NCI-H510A (cell line): ENCODE results near the gene KRT76.
"Not testable (repeated sequence)": the region's sequence is repeated elsewhere in the genome, so short reads cannot be mapped to it uniquely, and the experiment has no call there.

Experiments
- DNase-seq: peaks from one replicate; lab custom pipeline; 2025; lab: John Stamatoyannopoulos, UW

KRT76 gene

DNA sequence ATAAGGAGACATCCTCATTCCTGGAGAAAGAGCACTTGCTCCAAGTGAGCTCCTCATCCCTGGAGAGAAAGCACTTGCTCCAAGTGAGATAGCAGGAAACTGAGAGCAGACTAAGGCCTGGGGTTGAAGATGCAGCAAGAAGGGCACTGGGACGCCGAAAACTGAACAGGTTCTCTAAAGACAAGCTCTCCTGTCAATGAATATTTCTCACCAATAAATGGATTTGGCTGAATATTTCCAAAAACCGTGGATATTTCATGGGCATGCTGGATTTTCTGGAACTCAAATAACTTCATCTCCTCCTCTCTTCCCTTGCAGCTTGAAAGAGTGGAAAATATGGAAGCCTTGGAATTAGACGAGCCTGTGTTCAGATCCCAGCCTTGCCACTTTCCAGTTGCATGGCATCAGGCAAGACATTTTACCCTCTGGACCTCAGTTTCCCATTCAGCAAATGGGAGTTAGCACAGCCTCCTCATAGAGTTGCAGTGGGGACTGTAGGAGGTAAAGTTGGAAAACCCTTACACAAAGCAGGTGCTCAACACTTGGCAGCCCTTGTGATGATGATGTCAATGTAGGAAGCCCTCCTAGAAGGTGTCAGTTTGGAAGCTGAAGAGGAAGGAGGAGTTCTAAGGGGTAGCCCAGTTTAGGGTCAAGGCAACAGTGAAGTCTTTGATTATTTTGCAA lies 4.4 kb upstream of the KRT76 start:
- no peak for DNase-seq

DNA sequence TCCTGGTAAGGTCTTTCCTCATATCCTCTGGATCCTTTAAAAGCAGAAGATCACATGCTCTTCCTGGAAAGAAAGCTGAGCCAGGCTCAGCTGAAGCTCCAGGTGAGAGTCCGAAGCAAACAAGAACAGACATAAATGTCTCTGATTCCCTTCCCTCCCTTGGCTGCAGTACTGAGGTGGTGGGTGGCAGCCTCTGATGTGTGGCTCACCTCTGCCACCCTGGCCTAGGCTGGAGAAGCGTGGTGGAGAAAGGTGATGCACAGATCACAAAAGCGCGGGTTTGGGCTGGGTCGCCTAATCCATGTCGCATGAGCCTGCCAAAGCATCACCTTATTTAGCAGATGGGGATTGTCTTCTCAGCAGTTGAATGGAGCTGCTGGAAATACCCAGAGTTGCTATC lies 2.8 kb upstream of the KRT76 start:
- DNase-seq = no peak

DNA sequence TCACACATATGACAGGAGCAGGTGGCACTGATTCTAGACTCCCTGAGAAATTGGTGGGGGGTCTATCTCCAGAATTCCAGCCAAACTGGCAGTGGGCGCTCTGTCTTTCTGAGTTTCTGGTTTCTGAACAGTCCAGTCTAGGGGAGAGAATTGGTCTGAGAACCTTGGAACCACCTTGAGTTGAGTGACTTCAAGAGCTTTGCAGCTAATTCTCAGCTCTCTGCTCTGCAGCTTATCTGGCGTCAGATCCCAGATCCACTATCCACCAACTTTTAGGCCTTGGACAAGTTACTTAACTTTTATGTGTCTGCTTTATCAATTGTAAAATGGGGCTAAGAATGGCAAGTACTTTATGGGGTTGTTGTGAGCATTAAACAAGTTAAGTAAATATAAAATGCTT lies 1.7 kb upstream of the KRT76 start:
- DNase-seq = no peak

DNA sequence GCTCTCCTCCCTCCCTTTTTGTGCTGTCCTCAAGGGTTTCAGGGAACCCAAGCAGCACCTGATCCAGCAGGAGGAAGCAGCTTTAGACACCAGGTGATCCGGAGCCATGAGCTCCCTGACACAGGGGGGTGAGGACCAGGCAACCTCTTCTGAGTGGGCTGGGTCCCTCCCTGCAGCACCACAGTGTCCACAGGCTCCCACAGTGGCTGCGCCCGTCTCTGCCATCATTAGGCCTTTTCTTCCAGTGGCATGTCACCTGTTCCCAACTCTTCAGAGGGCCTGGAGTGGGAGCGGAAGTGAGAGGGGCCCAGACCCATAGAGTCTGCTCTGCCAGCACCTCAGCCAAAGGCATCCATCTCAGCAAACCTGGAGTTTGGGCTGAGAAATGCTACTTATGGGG lies 421 bp upstream of the KRT76 start:
- no peak for DNase-seq

DNA sequence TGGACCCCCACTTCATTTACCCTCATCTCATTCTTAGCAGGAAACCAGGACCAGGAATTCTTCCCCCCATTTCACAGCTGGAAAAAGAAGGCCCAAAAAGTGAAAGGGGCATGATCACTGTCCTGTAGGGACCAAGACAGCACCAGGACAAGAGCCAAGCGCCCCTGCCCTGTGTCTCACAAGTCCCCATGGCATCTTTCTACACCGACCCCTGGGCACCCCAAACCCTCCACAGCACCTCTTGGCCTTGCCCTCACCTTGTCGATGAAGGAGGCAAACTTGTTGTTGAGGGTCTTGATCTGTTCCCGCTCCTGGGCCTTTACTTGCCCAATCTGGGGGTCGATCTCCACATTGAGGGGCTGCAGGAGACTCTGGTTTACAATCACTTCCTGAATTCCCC lies 710 bp downstream of the KRT76 start:
- DNase-seq = no peak

DNA sequence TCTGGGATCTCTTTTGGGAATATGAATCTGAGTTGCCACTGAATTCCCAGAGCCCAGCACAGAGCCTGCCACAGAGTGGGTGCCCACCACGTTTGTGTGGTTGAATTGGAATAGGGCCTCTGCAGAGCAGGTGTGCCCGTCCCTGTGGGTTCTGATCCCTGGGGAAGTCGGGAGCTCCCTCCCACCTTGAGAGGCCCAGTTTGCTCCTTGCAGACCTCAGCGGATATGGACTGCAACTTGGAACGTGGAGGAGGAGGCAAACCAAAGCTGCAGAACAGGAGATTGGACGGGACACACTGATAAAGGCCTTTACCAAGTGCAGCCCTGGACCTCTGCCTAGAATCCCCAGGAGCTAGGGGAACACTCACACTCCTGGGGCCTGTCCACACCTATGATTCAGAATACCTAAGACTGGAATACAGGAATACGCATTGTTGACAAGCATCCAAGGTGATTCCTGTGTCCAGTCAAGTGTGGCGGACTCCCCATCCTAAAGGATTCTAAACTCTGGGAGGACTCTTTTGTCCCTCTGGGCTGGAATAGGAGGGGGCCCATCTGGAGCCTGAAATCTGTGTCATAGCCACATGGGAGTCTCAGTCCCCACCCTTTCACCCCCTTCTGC lies 2.4 kb downstream of the KRT76 start:
- DNase-seq = no peak

DNA sequence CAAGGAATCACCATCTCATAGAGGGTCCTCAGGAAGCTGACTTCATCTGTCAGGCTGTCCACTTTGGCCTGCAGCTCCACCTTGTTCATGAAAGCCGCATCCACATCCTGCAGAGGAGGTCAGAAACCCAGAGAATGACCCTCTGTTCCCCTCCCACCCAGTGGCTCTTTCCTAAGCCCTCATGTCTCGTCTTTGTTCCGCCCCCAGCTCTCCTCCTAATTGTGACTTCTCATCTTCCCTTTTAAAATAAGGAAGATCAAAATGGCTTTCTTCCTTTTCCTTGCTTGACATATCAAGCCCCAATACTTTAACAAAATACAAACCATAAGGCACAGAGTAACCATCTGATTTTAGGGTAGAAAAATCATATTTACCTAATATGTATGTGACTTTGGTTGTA lies 4.4 kb downstream of the KRT76 start:
- no peak for DNase-seq

DNA sequence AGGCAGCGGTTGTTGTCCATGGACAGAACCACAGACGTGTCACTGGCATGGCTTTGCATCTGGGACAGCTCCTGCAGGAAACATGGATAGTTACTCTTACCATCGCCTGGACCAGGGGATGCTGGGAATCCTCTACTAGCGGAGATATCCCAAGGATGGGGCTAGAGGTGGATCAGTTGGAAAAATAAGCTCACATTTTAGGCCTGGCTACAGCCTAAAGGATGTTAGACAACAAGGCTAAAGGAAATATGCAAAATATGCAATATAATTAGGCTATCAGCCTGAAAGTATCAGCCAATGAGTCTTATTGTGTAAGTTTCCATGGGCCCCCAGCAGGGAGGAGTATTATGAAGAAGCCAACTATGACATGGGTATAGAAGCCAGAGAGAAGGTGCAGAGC lies 5.0 kb downstream of the KRT76 start:
- no peak for DNase-seq

DNA sequence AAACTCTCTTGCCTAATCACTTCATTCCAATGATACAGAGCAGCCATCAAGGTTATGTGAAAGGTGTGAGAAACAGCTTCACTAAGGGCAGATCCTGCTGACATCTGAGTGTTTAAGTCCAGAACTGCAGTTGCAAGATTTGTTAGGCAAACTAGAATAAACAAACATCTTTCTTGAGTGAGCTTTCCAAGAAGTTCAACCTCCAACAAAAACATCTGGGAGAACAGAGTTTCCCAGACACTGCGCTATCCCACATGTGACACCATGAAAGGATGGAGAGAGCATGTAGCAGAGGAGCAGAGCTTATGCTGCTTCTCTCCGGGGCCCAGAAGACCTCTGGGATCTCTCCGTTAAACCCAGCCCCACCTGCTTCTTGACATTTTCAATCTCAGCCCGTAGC lies 5.6 kb downstream of the KRT76 start:
- DNase-seq = no peak

DNA sequence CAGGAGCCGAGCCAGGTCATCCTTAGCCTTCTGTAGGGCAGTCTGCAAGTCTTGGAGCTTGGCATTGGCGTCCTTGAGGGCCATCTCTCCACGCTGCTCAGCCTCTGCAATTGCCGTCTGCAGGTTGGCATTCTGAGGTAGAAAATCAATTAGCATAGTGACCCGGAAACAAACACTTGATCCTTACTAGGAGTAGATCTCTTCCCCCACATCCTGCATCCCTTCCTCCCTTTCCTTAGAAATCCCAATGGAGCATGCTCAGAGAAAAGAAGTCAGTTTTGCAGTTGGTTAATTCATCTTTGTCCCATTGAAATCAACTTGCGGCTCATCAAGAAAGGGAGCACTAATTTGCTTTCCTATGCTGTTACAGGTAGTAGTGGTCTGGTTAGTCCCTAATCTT lies 6.1 kb downstream of the KRT76 start:
- DNase-seq = no peak

DNA sequence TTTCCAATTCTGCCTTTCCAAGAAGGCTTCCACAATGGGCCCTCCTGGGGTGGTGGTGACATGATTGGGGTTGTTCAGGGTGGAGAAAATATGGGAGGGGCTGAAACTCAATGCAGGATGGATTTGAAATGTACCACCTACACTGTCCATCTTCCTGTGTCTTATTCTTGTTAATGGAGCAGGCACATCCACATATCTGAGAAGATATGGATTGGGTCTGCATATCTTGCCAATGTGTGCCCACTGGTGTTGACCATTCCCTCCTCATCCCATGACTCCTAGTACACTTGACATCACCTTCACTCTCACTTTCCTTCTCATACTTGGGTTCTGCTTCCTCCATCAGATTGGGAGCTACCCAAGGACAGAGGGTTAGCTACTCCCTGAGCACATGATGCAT lies 7.2 kb downstream of the KRT76 start:
- no peak for DNase-seq

DNA sequence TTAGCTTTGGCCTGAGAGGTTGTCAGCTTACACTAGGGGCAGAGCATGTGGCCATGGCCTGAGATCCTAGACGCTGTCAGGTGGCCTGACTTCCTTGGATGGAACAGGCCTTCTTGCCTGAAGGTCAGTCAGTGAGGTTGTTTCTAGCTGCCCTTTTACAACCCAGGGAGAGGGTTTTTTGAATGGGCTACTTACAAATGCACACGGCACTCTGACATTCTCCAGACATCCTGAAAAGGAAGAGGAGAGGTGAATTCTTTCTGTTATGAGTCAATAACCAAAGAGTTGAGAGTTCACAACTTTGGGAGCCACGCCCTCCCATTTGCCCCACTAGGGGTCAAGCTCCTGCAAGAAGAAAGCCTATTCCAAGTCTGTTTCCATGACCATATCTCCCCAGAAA lies 7.8 kb downstream of the KRT76 start:
- no peak for DNase-seq

DNA sequence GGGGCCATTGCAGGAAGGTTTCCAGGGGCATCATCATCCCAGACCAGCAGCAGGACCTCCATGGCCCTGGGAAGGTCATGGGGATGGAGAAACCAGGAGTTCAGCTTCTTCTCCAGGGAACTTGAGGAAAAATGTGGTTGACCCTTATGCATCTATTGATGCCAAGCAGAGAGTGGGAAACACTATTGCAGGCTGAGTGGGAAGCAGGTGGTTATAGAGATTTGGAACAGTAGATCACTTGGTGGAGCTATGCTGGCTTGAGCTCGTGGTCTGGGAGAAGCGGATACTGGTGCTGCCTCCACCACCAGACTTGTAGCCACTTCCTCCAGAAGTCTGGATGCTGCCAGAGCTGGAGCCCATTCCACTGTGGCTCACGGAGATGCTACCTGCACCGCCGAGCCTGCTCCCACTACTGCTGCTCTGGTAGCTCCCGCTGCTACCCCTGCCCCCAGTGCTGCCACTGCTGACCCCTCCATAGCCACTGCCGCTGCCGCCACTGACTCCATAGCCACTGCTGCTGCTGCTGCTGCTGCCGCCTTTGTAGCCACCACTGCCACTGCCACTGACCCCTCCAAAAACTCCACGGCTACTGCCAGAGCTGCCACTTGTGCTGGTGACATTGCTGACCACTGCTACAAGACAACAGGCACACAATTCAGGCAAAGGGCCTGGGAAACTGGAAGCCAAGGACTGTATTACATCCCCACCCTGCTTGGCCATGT lies 8.5 kb downstream of the KRT76 start:
- no peak for DNase-seq

DNA sequence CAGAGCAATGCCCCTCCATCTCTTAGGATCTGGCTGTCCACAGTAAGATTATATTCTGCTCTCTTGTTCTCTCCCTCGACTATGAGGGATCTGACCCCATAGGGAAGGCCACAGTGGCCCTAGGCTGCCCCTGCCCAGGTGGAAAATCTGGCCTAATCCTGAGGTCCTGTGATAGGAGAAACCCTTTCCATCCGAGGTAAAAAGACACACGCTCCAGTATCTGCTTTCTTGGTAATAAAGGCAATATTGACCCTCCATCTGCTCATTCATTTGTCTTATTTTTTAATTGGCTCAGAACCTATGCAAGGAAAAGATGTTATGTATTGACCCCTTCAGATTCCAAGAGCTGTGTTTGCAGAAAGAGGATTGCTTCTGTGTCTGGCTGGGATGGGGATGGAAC lies 9.7 kb downstream of the KRT76 start:
- no peak for DNase-seq

DNA sequence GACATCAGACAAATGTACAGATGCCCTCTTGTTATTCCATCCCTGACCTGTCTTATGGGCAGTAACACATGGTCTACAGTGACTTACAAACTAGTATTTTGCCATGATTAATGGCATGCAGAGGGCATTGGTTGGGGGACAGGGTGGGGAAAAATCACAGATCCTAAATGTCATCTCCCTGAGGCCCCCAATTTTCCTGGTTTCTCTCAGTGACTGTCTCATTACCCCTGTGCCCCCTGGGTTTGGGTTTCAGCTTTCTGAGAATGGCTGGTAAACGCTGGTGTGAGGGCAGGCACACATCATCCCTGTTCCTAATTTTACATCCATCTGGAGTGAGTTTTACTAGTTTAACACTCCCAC lies 10.1 kb downstream of the KRT76 start:
- DNase-seq = no peak

DNA sequence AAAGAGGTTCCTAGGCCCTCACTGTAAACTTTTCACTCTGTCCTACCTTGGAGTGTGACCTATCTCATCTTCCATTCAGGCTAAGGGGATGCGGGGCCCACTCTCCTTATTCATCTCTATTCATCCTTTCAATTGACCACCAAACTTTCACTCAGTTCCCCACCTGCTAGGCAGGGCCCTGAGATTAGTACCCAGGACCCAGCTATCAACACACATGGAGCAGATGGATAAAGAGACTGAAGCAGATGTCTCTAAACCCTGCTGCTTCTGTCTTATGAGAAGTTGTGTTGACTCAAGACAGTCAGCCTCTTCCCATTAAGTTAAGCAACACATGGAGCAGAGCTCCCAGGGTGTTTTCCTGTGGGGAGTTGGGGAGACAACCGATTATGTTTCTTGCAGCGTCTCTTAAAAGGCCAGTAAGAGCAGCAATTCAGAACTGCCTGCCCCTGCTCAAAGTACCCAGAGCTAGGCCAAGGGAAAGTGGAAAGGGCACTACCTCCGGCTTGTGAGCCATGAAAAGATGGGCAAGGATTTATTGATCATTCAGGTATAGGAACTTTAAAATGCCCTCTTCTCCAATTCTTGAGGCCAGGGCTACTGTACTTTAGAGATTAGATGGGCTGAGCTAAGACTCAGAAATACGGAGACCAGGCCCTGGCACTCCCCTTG lies 10.7 kb downstream of the KRT76 start:
- DNase-seq = no peak

DNA sequence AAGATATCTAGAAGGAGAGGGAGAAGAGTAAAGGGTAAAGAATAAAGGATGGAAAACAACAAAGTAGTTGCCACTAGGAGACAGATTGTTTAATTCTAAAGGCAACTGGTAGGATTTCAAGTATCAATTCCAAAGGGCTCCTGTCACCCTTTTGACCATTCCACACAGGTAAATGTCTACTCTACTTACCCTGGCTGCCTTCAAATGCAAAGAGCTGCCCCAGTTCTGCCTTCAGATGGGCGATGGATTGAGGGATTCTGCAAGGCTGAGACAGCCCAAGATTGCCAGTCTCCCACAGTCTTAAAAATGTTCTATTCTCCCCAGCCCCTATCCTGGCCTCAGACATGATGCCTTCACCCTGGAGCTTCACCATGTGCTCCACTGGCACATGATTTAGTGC lies 11.4 kb downstream of the KRT76 start:
- no peak for DNase-seq

DNA sequence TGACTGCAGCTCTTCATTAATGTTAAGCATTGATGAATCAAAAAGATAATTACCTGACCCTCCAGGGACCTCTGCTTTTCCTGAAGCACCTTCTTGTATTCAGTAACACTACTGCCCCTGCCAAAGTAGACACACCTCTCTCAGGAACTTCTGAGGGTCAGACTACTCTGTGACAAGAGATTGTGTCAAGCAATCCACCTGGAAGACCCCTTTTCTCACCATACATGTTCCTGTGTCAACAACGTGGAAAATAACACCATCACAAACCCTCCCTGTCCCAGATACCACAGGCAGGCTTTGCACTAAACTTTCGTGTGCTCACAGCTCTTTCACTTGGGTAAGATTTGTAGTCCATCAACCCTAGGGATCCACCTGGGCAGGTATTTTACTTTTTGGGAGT lies 13.2 kb downstream of the KRT76 start:
- no peak for DNase-seq

DNA sequence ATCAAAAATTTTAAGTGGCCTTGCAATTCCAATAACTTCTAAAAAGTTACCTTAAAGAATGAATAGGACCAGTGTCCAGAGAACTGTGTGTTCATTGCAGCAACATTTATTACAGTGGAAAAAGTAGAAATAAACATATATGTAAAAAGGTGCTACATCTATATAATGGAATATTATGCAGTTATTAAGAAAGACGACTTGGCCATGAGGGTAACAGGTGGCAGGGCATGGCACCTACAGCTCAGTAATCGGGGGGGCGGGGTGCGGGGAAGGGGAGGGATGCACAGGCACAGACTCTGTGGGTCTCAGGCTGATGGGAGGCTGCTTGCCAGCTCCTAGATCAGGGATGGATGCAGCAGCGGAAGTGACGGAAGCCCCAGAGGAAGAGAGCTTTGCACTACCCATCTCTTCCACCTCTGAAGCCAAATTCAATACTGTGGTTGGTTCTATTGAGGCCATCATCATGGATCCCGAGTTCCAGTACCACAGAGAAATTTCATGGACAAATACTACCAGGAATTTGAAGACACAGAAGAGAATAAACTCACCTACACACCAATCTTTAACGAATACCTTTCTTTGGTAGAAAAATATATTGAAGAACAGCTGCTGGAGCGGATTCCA lies 14.0 kb downstream of the KRT76 start:
- no peak for DNase-seq

DNA sequence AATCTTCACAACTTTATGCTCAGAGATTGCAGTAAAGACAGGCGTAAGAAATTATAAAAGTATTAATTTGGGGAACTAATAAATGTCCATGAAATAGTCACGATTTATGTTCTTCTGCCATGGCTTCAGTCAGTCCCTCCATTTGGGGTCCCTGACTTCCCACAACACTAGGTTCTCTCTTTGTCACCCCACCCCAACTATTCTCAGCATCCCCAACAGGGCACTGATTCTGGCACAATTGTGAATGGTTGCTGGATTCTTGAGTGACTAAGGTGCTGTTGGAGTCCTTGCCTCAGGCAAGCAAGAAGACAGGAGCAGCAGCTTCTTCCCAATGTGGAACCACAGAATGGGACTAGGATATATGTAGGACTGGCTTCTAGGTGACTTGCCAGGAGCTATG lies 15.3 kb downstream of the KRT76 start:
- no peak for DNase-seq

DNA sequence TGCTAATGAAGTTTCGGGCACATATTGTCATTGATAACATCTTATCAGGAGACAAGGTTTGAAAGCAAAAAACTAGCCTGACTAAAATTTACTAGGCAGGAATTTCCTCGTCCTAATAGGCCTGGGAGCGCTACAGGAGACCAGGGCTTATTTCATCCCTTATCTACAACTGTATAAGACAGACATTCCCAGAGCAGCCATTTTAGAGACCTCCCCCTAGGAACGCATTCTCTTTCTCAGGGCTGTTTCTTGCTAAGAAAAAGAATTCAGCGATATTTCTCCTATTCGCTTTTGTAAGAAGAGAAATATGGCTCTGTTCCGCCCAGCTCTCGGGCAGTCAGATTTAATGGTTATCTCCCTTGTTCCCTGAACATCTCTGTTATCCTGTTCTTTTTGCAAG lies 15.9 kb downstream of the KRT76 start:
- DNase-seq = not testable (repeated sequence)

DNA sequence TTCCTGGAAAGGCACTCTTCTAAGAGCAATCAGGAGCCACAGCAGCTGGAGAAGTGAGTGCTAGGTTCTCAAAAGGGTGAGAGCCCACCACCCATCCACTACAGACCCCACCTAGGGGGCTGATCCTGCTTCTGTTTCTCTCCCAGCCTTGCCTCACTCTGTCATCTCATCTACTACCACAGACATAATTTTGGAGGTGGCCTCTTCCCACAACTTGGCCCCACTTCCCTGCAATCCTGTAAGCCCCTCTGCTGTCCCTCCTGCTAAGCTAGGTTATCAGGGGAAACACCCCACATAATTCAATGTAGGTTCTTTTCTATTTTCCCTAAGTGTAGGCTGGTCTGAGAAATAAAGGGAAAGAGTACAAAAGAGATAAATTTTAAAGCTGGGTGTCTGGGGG lies 16.5 kb downstream of the KRT76 start:
- DNase-seq = no peak

DNA sequence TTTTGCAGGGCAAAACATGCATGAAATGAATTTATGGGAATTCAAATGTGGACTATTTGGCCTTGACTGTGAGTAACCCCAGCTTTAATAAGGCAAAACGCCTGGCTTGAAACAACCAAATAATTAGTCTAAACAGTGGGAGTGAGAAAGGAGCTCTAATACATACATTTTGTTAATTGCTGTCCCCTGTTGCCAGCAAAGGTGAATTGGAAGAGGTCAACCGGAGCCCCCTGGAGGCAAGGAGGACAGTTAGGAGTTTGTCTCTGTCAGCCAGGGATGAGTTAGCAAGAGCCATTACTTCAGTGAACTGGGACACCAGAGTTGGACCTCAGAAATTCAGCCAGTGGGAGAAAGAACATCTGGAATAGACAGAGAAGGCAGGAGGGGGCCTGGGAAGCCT lies 17.4 kb downstream of the KRT76 start:
- no peak for DNase-seq
